Osteoblast (primary cell): ENCODE measurements around the gene ATP7B. TPM values are rescaled to one million over a fixed set of nuclear protein-coding genes. Genes with fewer than 3 reads are reported as not detected.

Experiments used
- DNase-seq: peaks from one replicate; pipeline ENCODE4 v3.0.0; 2011; ENCODE audit warnings: low spot score, mixed read lengths; ENCODE audit not compliant: insufficient read length; ENCODE audit errors: missing footprints
- H2AFZ ChIP-seq: 2 replicates; pipeline ENCODE4 v1.6.0; 2011; ENCODE audit warnings: mild to moderate bottlenecking, low read length
- H3K27ac ChIP-seq: 2 replicates; pipeline ENCODE4 v1.5.1; 2011; ENCODE audit warnings: mild to moderate bottlenecking, low read depth, low read length, moderate library complexity
- H3K27me3 ChIP-seq: 2 replicates; pipeline ENCODE4 v1.6.0; 2012; ENCODE audit warnings: mild to moderate bottlenecking, control low read depth, inconsistent platforms, low read length, moderate library complexity; ENCODE audit not compliant: insufficient read depth
- H3K36me3 ChIP-seq: 2 replicates; pipeline ENCODE4 v1.5.1; 2011; ENCODE audit warnings: mild to moderate bottlenecking, low read length, control low read depth, moderate library complexity; ENCODE audit not compliant: insufficient read depth
- H3K4me1 ChIP-seq: 2 replicates; pipeline ENCODE4 v1.5.1; 2011; ENCODE audit warnings: mild to moderate bottlenecking, low read length, control low read depth, moderate library complexity; ENCODE audit not compliant: insufficient read depth
- H3K4me2 ChIP-seq: 2 replicates; pipeline ENCODE4 v1.6.0; 2011; ENCODE audit warnings: mild to moderate bottlenecking, low read length; ENCODE audit not compliant: insufficient read depth
- H3K4me3 ChIP-seq: fragments of 200-600 bp; sonication (generic); 3 replicates; pipeline ENCODE4 v1.5.1; 2012; ENCODE audit warnings: mild to moderate bottlenecking, low read length, inconsistent platforms; ENCODE audit not compliant: insufficient read depth
- H3K79me2 ChIP-seq: 2 replicates; pipeline ENCODE4 v1.6.0; 2012; ENCODE audit warnings: mild to moderate bottlenecking, low read length, control low read depth, inconsistent platforms; ENCODE audit not compliant: insufficient read depth
- H3K9me3 ChIP-seq: 2 replicates; pipeline ENCODE4 v1.5.1; 2011; ENCODE audit warnings: low read depth, low read length, control low read depth
- H4K20me1 ChIP-seq: 2 replicates; pipeline ENCODE4 v1.6.0; 2012; ENCODE audit warnings: mild to moderate bottlenecking, low read length, control low read depth; ENCODE audit not compliant: insufficient read depth
- CTCF ChIP-seq: IDR thresholded peaks from 2 replicates; pipeline ENCODE4 v1.5.1; 2011; ENCODE audit warnings: mild to moderate bottlenecking, low read depth, low read length, moderate library complexity; ENCODE audit errors: extremely low read depth
- total RNA-seq: library from RNA; depleted of rRNA; stranded (reverse); fragments of >200 nt; gene quantifications from 2 replicates; pipeline ENCODE4 v1.2.3, GENCODE V29; 2012

The ATP7B gene
- total RNA-seq, 1 donor = 4.0 TPM

DNA sequence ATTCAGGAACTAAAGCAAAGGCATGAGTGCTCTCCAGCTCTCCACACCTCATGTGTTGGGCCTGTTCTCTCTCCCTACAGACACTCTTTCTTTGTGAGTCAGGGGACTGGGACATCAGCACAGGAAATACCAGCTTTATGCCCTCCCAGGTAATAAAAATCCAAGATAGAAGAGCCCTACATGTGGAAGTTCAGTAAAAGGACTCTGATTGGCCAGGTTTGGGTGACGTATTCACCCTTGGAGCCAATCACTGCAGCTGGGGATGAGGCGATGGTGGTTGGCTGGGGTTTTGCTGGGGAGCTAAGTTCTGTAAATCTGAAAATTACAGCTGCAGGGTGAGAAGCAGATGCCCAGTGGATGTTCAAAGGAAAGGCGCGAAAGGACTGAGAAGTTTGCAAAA is 117.0 kb downstream of the ATP7B start:
- no peaks in the 10 kb centered on the region for H4K20me1 ChIP-seq
- peaks cover 7% of the 10 kb centered on the region for H3K27me3 ChIP-seq
- TF ChIP-seq CTCF = no peak
- no peaks in the 10 kb centered on the region for H3K9me3 ChIP-seq
- H3K27ac ChIP-seq = no peak overlapping the region
- no peaks in the 10 kb centered on the region for H3K79me2 ChIP-seq
- no peaks in the 10 kb centered on the region for H3K36me3 ChIP-seq
- no peak for DNase-seq
- H3K4me2 ChIP-seq = no peak overlapping the region
- H3K4me3 ChIP-seq = no peak overlapping the region
- no peak overlapping the region for H2AFZ ChIP-seq
- no peaks in the 10 kb centered on the region for H3K4me1 ChIP-seq

GRCh38 chr13:51892657-51893056 is 118.6 kb downstream of the ATP7B start:
- H3K79me2 ChIP-seq = no peaks in the 10 kb centered on the region
- no peaks in the 10 kb centered on the region for H4K20me1 ChIP-seq
- no peak overlapping the region for H2AFZ ChIP-seq
- H3K9me3 ChIP-seq = no peaks in the 10 kb centered on the region
- H3K4me1 ChIP-seq = no peaks in the 10 kb centered on the region
- no peak overlapping the region for H3K4me3 ChIP-seq
- H3K36me3 ChIP-seq = no peaks in the 10 kb centered on the region
- TF ChIP-seq CTCF = no peak
- no peak for DNase-seq
- no peak overlapping the region for H3K27ac ChIP-seq
- peaks cover 7% of the 10 kb centered on the region for H3K27me3 ChIP-seq
- H3K4me2 ChIP-seq = no peak overlapping the region

GRCh38 chr13:51887468-51887867 is 123.8 kb downstream of the ATP7B start:
- no peaks in the 10 kb centered on the region for H3K79me2 ChIP-seq
- no peak overlapping the region for H3K4me2 ChIP-seq
- H3K27me3 ChIP-seq = peaks cover 6% of the 10 kb centered on the region
- no peak overlapping the region for H3K4me3 ChIP-seq
- no peaks in the 10 kb centered on the region for H3K4me1 ChIP-seq
- no peak for DNase-seq
- no peaks in the 10 kb centered on the region for H3K36me3 ChIP-seq
- no peaks in the 10 kb centered on the region for H4K20me1 ChIP-seq
- no peak overlapping the region for H3K27ac ChIP-seq
- H2AFZ ChIP-seq = no peak overlapping the region
- TF ChIP-seq CTCF = no peak
- H3K9me3 ChIP-seq = no peaks in the 10 kb centered on the region

DNA sequence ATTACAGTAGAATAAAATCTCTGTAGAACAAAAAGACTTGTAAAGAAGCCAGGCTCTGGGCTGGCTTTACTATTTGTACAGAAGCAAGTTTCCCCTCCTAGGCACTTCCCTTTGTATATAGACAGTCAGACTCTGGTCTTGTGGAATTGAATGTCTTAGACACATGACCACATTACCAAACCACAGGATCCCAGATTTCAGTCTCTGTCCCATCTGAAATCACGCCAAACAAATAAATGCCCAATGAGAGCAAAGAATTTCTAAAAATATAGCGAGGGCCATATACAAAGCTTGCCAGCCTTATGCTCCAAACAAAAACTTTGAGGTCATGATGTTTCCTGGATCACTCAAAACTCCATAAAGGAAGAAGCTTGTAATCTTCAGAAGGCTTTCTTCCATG is 125.6 kb downstream of the ATP7B start:
- H3K79me2 ChIP-seq = no peaks in the 10 kb centered on the region
- no peak for DNase-seq
- TF ChIP-seq CTCF = no peak
- no peak overlapping the region for H3K27ac ChIP-seq
- H3K27me3 ChIP-seq = peaks cover 4% of the 10 kb centered on the region
- no peak overlapping the region for H3K4me3 ChIP-seq
- H3K4me1 ChIP-seq = no peaks in the 10 kb centered on the region
- H4K20me1 ChIP-seq = no peaks in the 10 kb centered on the region
- H2AFZ ChIP-seq = no peak overlapping the region
- H3K36me3 ChIP-seq = no peaks in the 10 kb centered on the region
- H3K9me3 ChIP-seq = no peaks in the 10 kb centered on the region
- H3K4me2 ChIP-seq = no peak overlapping the region
